Inflammatory macrophage treated with lipopolysaccharide for 4 hours (primary cell): Measurements from ENCODE around the gene TGFBR2.

Experiments used
- DNase-seq: peaks from one replicate; pipeline ENCODE4 v3.0.0-alpha.2; 2020

TGFBR2 gene

DNA sequence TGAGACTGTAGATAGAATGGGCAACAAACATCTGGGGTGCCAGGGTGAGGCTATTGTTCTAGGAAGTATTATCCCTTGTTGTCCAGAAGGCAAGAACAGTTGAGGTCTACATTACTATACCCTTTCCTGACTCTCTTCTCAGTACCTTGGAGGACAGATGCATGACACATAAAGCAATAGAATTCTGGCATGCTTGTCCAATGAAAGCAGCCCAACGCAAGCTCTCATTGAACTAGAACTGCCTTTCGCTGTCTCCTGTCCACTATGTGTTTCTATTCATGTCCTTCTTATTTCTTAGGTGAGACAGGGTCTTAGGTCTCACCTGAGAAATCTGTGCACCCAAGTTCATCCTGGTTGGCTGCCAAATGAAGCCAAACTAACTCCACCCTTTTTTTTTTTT is 68.6 kb downstream of the TGFBR2 start:
- DNase-seq, result no peak

DNA sequence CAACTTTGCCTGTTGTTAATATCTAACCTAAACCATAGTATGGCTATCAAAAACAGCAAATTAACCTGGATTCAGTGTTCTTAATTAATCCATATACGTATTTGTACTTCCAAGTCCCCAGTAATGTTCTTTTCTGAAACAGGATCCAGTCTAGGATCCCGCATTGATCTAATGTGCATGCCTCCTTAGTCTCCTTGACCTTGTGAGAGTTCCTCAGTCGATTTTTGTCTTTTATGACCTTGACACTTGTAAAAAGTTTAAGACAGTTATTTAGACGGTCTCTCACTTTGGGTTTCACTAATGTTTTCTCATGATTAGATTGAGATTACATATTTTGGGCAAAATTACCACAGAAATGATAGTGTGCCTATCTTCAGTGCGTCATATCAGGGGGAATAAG is 69.4 kb downstream of the TGFBR2 start:
- DNase-seq, result no peak

DNA sequence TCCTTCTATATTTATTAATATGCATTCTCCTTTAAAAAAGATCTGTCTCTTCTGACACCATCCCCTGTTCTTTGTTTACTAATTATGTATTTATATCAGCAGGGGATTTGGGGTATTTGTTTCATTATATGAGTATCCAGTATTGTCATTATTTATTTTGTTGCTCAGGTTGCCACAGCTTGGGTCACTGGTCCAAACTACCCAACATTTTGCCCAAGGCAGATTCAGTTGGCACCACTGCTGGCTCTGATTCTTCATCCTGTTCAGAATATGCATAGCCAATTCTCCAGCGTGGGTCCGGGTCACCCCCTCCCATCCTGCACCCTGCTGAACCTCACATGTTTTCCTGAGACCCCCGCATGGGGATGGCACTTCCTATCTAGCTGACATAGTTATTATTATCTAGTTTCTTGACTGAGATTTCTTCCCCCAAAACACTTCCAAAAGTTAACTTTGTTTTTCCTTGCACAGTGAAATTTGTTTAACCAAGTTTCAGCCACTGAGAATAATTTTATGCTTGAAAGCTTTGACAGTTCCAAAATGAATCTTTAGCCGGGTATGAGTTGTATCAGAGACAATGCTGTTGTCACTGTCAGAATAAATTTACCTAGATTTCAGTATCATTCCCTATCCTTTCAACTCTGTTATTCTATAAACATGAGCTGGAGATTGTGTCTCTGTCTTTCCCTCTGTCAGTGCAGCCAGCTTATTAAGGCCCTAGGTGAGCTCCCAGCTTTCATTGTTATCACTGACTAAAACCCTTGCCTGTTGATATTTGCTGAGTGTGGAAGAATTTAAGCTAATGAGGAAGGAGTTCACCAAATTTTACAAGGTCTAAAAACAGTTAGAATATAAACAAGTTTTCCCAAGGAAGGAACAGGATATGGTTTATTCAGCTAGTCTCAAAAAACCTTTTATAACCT is 70.3 kb downstream of the TGFBR2 start:
- DNase-seq, result no peak

DNA sequence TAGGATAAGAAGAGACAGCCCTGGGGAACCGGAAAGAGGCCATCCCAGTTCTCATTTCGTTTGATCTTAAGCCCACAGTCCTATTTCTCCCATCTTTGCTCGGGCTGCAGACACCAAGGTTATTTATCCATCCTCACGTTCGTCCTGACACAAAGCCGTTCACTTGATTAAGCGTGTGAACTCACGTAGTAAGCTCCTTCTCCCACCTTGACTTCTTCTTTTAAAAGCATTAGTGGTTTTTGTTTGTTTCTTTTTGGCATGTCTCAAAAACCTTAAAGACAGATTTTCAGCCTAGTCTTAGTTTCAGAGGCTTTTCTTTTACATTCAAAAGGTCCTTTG is 70.9 kb downstream of the TGFBR2 start:
- no peak for DNase-seq

DNA sequence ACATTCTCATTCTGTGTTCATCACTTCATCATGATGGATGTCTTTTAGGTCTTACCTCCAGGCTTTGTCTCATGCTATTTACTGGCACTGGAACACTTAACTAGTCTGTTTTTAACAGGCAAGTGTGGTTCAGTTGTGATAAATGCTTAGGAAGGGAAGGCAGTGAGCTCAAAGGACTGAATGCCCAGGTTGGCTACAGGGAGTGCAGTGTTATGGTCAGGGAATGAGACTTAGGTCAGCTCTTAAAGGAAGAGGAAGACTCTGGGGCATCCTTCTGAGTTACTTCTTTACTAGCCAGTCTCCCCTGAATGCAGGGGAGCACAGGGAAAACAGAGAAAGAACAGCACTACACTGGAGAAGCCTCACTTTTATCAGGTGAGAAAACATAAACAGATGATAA is 72.6 kb downstream of the TGFBR2 start:
- no peak for DNase-seq

DNA sequence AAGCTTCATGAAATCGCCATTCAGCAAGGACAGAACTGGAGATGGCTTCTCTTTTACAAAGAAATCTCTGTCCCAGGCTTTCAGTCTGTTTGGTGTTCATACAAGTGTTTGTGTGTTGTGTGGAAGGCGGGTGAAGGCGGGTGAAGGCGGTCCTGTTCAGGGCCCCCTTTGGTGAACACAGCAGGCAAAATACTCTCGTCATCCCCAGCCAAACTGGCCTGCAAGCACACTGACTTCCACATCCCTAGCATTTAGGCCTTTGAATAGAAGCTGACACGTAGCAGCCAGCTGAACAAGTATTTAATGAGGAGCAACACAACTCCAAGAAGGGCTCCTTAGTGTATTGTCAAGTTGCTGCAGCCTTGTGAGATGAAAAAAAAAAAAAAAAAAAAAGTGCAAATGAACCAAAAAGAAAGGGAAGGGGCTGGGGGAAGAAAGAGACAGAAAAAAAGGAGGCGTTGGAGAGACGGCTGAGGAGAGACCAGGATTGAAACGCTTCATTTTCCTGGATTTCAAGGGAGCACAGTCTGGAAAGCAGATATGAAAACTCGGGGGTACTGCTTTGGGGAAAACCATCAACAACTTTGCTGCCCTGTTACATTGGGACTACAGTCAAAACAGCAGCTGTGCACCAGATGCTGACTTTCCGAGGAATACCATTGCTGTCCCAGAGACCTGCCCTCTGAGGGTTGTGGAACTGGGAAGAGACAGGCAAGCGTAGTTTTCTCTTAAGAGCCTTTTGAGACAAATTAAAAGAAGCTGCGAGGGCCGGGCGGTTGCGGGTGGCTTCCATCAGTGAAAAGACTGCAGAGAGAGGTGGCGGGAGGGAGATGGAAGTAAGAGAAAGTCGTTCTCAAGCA is 74.6 kb downstream of the TGFBR2 start:
- no peak for DNase-seq

DNA sequence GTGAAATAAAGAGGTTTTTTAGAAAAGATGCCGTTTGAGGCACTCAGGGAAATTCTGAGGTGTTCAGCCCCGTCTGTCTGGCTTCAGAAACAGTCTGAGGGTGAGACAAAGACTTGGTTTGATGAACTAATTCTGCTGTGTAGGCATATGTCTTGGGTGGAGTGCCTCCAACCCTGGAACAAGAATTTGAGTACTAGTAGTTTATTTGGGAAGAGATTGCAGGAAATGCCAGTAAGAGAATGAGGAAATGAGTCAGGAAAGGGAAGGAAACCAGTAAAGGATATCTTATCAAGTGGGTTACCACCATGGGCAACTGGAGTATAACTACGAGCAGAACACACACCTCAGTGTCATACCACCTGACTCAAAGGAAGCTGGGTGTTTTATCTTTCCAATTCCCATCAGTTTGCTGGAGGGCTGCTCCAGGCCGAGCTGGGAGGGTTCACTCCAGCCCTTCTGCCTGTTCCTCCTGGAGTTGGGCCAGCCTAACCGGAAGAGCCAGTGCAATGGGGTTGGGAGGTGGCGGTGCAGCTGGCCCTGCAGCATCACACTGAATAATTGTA is 75.3 kb downstream of the TGFBR2 start:
- no peak for DNase-seq

DNA sequence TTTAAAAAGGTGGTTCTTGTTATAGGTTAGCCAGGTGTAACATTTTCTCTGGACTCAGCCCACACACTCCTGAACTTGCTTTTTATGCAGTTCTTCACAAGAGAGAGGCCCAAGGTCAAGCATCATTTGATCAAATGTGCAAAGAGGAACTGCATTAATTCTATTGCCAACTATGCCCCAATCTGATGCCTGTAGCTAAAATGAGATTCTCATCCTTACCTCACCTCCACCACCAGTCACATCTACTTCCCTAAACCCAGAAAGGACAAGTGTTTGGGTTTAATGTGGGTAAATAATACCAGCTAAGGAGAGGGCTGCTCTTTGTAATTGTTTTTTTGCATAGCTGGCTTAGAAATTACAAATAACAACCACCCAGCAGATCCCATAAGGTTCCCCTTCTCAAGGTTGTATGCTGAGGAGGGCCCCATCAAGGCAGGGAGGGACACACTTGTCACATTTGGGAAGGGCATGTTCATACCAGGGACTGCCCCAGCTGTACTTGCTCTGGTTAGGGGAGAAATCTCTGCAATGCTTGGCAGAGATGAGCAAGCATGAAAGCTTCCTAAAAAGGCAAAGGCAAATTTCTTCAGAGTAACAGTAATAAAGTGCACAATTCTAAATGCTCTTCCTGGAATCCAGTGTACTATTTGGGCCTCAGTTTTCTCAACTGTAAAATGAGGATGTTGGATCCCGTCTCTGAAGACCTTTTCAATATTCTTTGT is 76.2 kb downstream of the TGFBR2 start:
- peak; percentile 54 for DNase-seq

DNA sequence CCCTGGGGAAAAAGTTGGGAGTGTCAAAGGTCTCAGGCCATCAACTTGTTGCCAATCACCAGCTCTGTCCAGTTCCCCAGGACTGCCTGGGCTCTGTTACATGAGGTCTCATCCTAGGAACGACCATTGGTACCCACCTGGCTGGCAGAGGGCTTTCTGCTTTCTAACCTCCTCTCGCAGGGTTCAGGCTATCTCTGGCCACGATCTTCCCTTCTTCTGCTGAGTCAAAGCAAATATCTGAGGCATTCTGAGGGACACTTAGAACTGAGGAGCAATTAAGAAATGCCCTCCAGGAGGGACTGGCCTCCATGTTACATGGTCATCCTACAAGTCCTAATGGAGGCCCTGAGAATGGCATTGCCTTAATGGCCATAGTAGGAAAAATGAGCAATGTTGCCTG is 77.4 kb downstream of the TGFBR2 start:
- no peak for DNase-seq

DNA sequence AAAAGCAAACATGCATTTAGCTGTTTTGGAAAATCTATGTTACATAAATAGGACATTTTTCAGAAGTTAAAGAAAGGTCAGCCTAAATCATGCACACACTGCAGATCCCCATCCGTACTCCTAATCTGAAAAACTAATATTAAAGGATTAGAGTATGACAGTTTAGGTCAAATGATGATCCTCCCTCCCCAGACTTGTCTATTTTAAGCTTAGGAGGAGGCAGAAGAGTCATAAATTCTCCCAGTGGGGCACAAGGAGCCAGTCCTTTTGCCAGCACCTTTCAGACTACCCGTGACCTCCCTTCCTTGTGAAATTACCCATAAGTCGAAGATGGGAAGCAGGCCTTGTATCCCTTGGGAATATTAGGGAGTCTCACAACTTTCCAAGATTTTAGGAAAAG is 78.0 kb downstream of the TGFBR2 start:
- no peak for DNase-seq

DNA sequence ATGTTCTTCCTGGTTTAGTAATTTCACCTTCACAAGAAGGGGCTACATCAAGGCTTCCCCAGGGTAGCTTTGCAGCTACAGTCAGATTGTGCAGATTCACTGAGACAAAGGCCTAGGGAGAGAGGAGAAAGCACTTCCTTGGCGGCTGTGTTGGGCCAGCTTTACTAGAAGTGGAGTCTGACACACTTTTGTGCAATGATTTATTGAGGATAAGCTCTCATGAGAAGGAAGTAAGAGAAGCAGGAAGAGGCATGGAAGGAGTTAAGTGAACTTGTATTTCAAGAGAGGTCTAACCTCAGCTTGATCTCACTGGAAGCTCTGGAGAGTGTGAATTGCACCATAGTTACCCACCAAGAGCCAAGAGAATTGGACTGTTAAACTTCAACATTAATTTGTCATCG is 78.9 kb downstream of the TGFBR2 start:
- DNase-seq, result no peak

DNA sequence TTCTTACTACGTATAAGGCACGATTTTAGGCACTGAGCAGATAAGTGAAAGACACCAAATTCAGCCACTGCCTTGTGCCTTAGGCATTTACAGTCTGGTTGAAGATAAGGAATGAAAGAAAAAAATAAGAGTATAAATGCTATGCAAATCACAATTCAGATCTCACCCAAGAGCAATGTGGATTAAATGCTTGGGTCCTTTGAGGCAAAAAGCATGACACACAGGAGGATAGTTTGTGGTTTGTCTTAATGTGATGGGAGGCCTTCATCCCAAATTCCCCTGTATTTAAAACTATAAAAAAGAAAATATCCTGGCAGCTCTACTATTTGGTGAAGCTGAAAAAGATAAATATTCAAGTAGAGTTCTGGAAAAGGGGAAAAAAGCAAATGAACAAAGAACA is 79.8 kb downstream of the TGFBR2 start:
- no peak for DNase-seq

DNA sequence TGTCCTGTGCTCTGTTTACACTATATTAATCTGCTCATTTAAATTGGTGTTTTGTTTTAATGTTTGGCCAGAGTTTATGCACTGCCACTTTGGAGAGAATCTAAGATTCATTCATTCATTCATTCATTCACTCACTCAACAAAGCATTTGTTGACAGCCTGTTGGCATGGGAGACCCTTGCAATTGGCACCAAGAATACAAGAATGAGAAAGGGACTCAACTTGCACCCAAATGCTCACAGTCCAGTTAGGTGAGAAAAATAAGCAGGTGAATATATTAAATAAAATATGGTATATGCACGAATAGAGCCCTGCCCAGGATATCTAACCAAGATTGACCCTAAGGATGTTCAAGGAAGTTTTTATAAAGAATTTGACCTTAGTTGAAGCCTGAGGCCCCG is 80.4 kb downstream of the TGFBR2 start:
- DNase-seq, result no peak

DNA sequence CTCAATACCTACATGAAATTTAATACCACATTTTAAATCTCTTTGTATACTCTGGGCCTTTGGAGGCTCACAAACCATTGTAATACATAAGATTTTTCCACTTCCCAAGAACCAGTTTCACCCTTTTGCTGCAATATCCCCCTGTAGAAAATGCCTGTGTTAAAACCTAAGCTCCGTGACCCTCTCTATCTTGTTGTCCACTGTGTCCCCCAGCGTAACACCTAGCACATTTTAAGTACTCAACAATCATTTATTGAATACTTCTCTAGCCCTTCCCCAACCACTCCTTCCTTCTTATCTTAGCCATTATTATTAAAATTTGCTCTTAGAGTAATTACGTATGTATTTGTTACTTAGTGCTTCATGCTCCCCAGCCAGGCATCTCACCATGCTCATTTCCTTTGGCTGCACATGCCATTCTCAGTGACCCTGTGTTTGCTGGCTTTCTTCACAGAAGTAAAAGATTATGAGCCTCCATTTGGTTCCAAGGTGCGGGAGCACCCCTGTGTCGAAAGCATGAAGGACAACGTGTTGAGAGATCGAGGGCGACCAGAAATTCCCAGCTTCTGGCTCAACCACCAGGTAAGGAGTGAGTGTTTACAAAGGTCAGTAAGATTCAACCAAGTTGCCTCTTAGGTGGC is 81.6 kb downstream of the TGFBR2 start:
- DNase-seq, result no peak

DNA sequence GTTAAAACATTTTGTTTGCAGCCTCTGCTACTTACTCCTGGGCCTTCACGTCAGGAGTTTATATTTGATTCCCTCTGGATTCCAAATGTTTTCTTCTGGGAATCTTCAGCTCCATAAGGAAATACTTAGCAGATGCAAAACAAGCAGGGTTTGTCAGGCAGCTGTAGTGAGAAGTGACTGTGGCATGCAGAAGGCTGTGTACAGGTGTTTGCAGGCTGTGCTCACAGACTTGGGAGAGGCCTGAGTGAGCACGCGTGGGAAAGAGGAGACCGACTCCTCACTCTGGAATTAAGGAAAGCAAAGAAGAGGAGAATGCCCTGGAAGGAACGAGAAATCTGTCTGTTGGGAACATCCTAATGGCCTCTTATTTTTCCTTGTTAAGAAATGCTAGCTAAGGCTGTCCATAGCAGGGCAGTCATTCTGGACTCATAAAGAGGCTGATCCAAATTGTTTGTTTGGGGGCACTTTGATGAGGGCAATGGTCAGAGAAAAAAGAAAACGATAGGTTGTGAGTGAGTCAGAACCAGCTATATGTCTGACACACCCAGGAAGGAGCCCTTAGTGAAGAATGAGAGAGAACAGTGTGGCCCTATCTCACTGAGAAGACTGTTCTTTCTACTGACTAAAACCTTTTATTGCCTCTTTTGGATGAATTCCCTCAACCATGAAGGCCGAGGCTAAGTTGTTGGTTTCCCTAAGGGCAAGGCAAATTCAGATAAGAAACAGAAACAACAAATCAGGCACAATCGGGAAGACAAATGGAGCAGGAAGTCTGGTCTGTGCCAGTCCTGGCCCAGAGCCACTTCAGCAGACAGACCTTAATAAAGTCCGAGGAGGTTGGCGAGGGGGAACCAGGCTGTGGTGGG is 82.6 kb downstream of the TGFBR2 start:
- DNase-seq, result no peak

DNA sequence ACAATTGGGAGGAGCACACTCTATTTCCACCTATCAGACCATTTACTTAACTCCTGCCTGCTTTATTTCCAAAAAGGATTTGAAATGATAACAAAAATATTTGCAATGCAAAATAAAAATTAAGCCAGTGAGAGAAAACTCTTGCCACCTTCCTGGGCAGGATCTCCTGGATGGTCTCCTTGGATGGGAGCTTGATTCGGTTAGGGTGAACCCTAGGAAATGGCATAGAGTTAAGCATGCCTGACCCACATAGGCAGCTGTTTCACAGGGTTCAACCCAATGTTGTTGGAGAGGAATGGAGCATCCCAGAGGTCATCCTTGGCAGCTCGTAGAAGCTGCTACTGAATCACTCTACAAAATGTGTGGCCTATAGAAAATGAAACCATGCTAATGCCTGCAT is 83.8 kb downstream of the TGFBR2 start:
- DNase-seq, result no peak

DNA sequence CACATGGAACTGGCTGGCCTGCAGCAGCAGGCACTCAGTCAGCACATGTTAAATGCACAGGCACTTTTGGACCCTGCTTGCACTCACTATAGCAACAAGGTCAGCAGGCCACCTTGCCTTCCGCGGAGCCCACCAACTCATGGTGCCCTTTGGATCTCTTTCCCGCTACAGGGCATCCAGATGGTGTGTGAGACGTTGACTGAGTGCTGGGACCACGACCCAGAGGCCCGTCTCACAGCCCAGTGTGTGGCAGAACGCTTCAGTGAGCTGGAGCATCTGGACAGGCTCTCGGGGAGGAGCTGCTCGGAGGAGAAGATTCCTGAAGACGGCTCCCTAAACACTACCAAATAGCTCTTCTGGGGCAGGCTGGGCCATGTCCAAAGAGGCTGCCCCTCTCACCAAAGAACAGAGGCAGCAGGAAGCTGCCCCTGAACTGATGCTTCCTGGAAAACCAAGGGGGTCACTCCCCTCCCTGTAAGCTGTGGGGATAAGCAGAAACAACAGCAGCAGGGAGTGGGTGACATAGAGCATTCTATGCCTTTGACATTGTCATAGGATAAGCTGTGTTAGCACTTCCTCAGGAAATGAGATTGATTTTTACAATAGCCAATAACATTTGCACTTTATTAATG is 85.0 kb downstream of the TGFBR2 start:
- no peak for DNase-seq

DNA sequence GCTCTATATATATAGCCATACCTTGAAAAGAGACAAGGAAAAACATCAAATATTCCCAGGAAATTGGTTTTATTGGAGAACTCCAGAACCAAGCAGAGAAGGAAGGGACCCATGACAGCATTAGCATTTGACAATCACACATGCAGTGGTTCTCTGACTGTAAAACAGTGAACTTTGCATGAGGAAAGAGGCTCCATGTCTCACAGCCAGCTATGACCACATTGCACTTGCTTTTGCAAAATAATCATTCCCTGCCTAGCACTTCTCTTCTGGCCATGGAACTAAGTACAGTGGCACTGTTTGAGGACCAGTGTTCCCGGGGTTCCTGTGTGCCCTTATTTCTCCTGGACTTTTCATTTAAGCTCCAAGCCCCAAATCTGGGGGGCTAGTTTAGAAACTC is 85.5 kb downstream of the TGFBR2 start:
- peak; percentile 40 for DNase-seq

DNA sequence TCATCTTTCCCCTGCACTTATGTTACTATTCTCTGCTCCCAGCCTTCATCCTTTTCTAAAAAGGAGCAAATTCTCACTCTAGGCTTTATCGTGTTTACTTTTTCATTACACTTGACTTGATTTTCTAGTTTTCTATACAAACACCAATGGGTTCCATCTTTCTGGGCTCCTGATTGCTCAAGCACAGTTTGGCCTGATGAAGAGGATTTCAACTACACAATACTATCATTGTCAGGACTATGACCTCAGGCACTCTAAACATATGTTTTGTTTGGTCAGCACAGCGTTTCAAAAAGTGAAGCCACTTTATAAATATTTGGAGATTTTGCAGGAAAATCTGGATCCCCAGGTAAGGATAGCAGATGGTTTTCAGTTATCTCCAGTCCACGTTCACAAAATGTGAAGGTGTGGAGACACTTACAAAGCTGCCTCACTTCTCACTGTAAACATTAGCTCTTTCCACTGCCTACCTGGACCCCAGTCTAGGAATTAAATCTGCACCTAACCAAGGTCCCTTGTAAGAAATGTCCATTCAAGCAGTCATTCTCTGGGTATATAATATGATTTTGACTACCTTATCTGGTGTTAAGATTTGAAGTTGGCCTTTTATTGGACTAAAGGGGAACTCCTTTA is 86.2 kb downstream of the TGFBR2 start:
- DNase-seq, result no peak

DNA sequence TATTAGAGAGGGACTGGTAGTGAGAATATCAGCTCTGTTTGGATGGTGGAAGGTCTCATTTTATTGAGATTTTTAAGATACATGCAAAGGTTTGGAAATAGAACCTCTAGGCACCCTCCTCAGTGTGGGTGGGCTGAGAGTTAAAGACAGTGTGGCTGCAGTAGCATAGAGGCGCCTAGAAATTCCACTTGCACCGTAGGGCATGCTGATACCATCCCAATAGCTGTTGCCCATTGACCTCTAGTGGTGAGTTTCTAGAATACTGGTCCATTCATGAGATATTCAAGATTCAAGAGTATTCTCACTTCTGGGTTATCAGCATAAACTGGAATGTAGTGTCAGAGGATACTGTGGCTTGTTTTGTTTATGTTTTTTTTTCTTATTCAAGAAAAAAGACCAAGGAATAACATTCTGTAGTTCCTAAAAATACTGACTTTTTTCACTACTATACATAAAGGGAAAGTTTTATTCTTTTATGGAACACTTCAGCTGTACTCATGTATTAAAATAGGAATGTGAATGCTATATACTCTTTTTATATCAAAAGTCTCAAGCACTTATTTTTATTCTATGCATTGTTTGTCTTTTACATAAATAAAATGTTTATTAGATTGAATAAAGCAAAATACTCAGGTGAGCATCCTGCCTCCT is 87.2 kb downstream of the TGFBR2 start:
- peak; percentile 76 for DNase-seq
